Activated B cell treated with CpG ODN at 0.5 μM for 24 hours (primary cell): ENCODE data around the gene LRP3. TPM values are rescaled to one million over a fixed set of nuclear protein-coding genes. Genes with fewer than 3 reads are reported as not detected.

Source experiments
- ATAC-seq: fragments of 200-7000 bp; cut with Tn5 transposase; one replicate; pipeline ENCODE4 v1.10.0; 2021; ENCODE audit warnings: low read depth, mild to moderate bottlenecking, moderate library complexity
- CTCF ChIA-PET: fragments of 350-600 bp; sonication (Branson Sonifier 250); formaldehyde crosslinking; loops from one replicate; lab custom pipeline; 2021; ENCODE audit warnings: antibody characterized with exemption; lab: Charles Lee
- POLR2A ChIA-PET: fragments of 350-600 bp; sonication (Branson Sonifier 250); formaldehyde crosslinking; loops from one replicate; lab custom pipeline; 2021; ENCODE audit warnings: antibody characterized with exemption; lab: Charles Lee
- DNase-seq: peaks from one replicate; pipeline ENCODE4 v3.0.0; 2022
- H3K27ac Mint-ChIP-seq: one replicate; pipeline ENCODE4 v1.8.0; 2020; ENCODE audit warnings: mixed read lengths
- H3K27me3 Mint-ChIP-seq: one replicate; pipeline ENCODE4 v1.8.0; 2021; ENCODE audit warnings: mixed read lengths
- H3K36me3 Mint-ChIP-seq: one replicate; pipeline ENCODE4 v1.8.0; 2021; ENCODE audit warnings: low read depth, mixed read lengths
- H3K4me1 Mint-ChIP-seq: one replicate; pipeline ENCODE4 v1.8.0; 2021; ENCODE audit warnings: mixed read lengths
- H3K4me3 Mint-ChIP-seq: one replicate; pipeline ENCODE4 v1.8.0; 2020; ENCODE audit warnings: mild to moderate bottlenecking, mixed read lengths
- H3K9me3 Mint-ChIP-seq: one replicate; pipeline ENCODE4 v1.8.0; 2020; ENCODE audit warnings: mixed read lengths
- CTCF ChIP-seq: fragments of 200-600 bp; IDR thresholded peaks from one replicate; pipeline ENCODE4 v1.8.0; 2022; ENCODE audit warnings: antibody characterized with exemption, mild to moderate bottlenecking
- intact Hi-C: fragments of 100-400 bp; cut with micrococcal nuclease; formaldehyde crosslinking; loops from one replicate; pipeline ENCODE4 v1.15.1; 2024
- total RNA-seq: library from RNA; stranded (reverse); gene quantifications from 2 replicates; pipeline ENCODE4 v1.2.3, GENCODE V29; 2022

LRP3 gene
- total RNA-seq, 1 donor from 2014 or later, result not detected

GRCh38 chr19:33238481-33239149 is 44.5 kb downstream of the LRP3 start:
- DNase-seq (no peak), ATAC-seq (no peak)
- Mint-ChIP-seq H3K36me3 (no peaks in the 10 kb centered on the region), H3K27ac (no peak overlapping the region), H3K4me3 (no peak overlapping the region), H3K27me3 (peaks cover 4% of the 10 kb centered on the region), H3K4me1 (peaks cover 4% of the 10 kb centered on the region), H3K9me3 (no peaks in the 10 kb centered on the region)
- ChIA-PET CTCF (interaction anchor here (1.6 to 6.8 kb wide), 2 partner anchors 94 to 168 kb away, joined by 3 to 72 read pairs; no protein-coding TSS in a partner anchor), POLR2A (no interaction called here)
- intact Hi-C loops, result no loop called here
- no peak for TF ChIP-seq CTCF

- no peak for DNase-seq
- H3K9me3 Mint-ChIP-seq, result no peaks in the 10 kb centered on the region
- no peak for TF ChIP-seq CTCF
- H3K4me3 Mint-ChIP-seq, result no peak overlapping the region
- H3K36me3 Mint-ChIP-seq, result no peaks in the 10 kb centered on the region
- H3K27me3 Mint-ChIP-seq, result peaks cover 4% of the 10 kb centered on the region
- POLR2A ChIA-PET, result no interaction called here
- no peak overlapping the region for H3K27ac Mint-ChIP-seq
- intact Hi-C loops, result no loop called here
- H3K4me1 Mint-ChIP-seq, result peaks cover 4% of the 10 kb centered on the region
- CTCF ChIA-PET, result interaction anchor here (0.6 to 6.8 kb wide), 3 partner anchors 95 to 237 kb away, joined by 3 to 72 read pairs (median 4); no protein-coding TSS in a partner anchor
- ATAC-seq, result no peak
Observed at GRCh38 chr19:33239223-33239975, 45.3 kb downstream of the LRP3 start.

- Mint-ChIP-seq H3K27ac (no peak overlapping the region), H3K4me1 (peaks cover 3% of the 10 kb centered on the region), H3K4me3 (no peak overlapping the region), H3K36me3 (no peaks in the 10 kb centered on the region), H3K27me3 (peaks cover 2% of the 10 kb centered on the region), H3K9me3 (no peaks in the 10 kb centered on the region)
- DNase-seq (no peak), ATAC-seq (no peak)
- ChIA-PET CTCF (interaction anchor here (0.6 to 6.8 kb wide), 2 partner anchors 166 to 236 kb away, joined by 4 to 72 read pairs; no protein-coding TSS in a partner anchor), POLR2A (no interaction called here)
- no peak for TF ChIP-seq CTCF
- intact Hi-C loops, result no loop called here
Observed at GRCh38 chr19:33240181-33240771, 46.1 kb downstream of the LRP3 start.

- H3K9me3 Mint-ChIP-seq, result no peaks in the 10 kb centered on the region
- H3K27ac Mint-ChIP-seq, result no peak overlapping the region
- H3K4me1 Mint-ChIP-seq, result no peaks in the 10 kb centered on the region
- ChIA-PET CTCF (interaction anchor here (2.3 kb wide), 1 partner anchor 166 kb away, joined by 19 read pairs; no protein-coding TSS in a partner anchor), POLR2A (no interaction called here)
- no peaks in the 10 kb centered on the region for H3K36me3 Mint-ChIP-seq
- no peak overlapping the region for H3K4me3 Mint-ChIP-seq
- DNase-seq, result no peak
- H3K27me3 Mint-ChIP-seq, result peaks cover 2% of the 10 kb centered on the region
- intact Hi-C loops, result loop anchor here (1.0 kb wide), 1 partner anchor 166 kb away; no protein-coding TSS in a partner anchor
- no peak for TF ChIP-seq CTCF
- ATAC-seq, result no peak
Observed at GRCh38 chr19:33241091-33241529, 47.0 kb downstream of the LRP3 start.
